GM06990 (cell line): Measurements from ENCODE around the gene GABBR1.

ENCODE experiments used
- DNase-seq: peaks from one replicate; pipeline ENCODE4 v3.0.0-alpha.2; 2011; ENCODE audit not compliant: insufficient read length; ENCODE audit errors: extremely low read depth
- H3K27me3 ChIP-seq: replicated peaks from 2 replicates; pipeline ENCODE4 v1.6.0; 2011; ENCODE audit warnings: low read length; ENCODE audit not compliant: control insufficient read depth, insufficient read depth
- H3K36me3 ChIP-seq: 2 replicates; pipeline ENCODE4 v1.5.1; 2011; ENCODE audit warnings: low read length; ENCODE audit not compliant: control insufficient read depth, insufficient read depth
- H3K4me3 ChIP-seq: replicated peaks from 2 replicates; pipeline ENCODE4 v1.5.1; 2011; ENCODE audit warnings: low read depth, mild to moderate bottlenecking, control low read depth, low read length
- CTCF ChIP-seq: IDR thresholded peaks from 2 replicates; pipeline ENCODE4 v1.5.1; 2011; ENCODE audit warnings: low read length, control low read depth, mild to moderate bottlenecking, inconsistent platforms; ENCODE audit not compliant: insufficient read depth, poor library complexity, severe bottlenecking

Gene GABBR1

GRCh38 chr6:29620630-29621029 is 12.4 kb downstream of the GABBR1 start:
- no peaks in the 10 kb centered on the region for H3K36me3 ChIP-seq
- no peak for DNase-seq

GRCh38 chr6:29619578-29620160 is 13.3 kb downstream of the GABBR1 start:
- H3K36me3 ChIP-seq, result no peaks in the 10 kb centered on the region
- no peak overlapping the region for H3K4me3 ChIP-seq
- H3K27me3 ChIP-seq, result no peaks in the 10 kb centered on the region
- DNase-seq, result no peak
- TF ChIP-seq CTCF, result no peak

More at GRCh38 chr6:29620630-29621029, 12.4 kb downstream of the GABBR1 start:
- Histone ChIP-seq H3K4me3 (no peak overlapping the region), H3K27me3 (no peaks in the 10 kb centered on the region)
- no peak for TF ChIP-seq CTCF

- peak; percentile 57 for TF ChIP-seq CTCF
- Histone ChIP-seq H3K36me3 (no peaks in the 10 kb centered on the region), H3K4me3 (no peak overlapping the region), H3K27me3 (no peaks in the 10 kb centered on the region)
- no peak for DNase-seq
These were observed 15.0 kb downstream of the GABBR1 start for GRCh38 chr6:29617782-29618554.

GRCh38 chr6:29611426-29611825 is 21.6 kb downstream of the GABBR1 start:
- Histone ChIP-seq H3K4me3 (no peak overlapping the region), H3K36me3 (no peaks in the 10 kb centered on the region), H3K27me3 (peaks cover 1% of the 10 kb centered on the region)
- DNase-seq, result no peak
- TF ChIP-seq CTCF, result no peak

- Histone ChIP-seq H3K36me3 (no peaks in the 10 kb centered on the region), H3K4me3 (no peak overlapping the region)
- no peak for TF ChIP-seq CTCF
These were observed 22.4 kb downstream of the GABBR1 start for GRCh38 chr6:29610540-29610939.

More at GRCh38 chr6:29610540-29610939, 22.4 kb downstream of the GABBR1 start:
- peaks cover 1% of the 10 kb centered on the region for H3K27me3 ChIP-seq
- DNase-seq, result no peak
